DOHH2 (cell line): ENCODE measurements around the gene SPTBN1.

Experiments
- H3F3A ChIP-seq: fragments of 200-600 bp; sonication (generic), shearing (Covaris generic); 2 replicates; pipeline ENCODE4 v1.6.0; 2016; ENCODE audit warnings: antibody characterized with exemption, mild to moderate bottlenecking; ENCODE audit not compliant: control insufficient read depth, insufficient read depth
- H3K27ac ChIP-seq: fragments of 200-600 bp; sonication (generic); 2 replicates; pipeline ENCODE4 v1.5.1; 2014; ENCODE audit warnings: low read depth, mild to moderate bottlenecking, low read length, moderate library complexity
- H3K27me3 ChIP-seq: fragments of 200-600 bp; sonication (generic); 2 replicates; pipeline ENCODE4 v1.6.1; 2014; ENCODE audit warnings: mild to moderate bottlenecking, low read length, mixed read lengths; ENCODE audit not compliant: control insufficient read depth
- H3K36me3 ChIP-seq: fragments of 200-600 bp; sonication (generic); 2 replicates; pipeline ENCODE4 v1.6.1; 2014; ENCODE audit warnings: mild to moderate bottlenecking, low read length, moderate library complexity, mixed read lengths; ENCODE audit not compliant: control insufficient read depth
- H3K4me1 ChIP-seq: fragments of 200-600 bp; sonication (generic); 2 replicates; pipeline ENCODE4 v1.6.1; 2014; ENCODE audit warnings: mild to moderate bottlenecking, low read length, mixed read lengths; ENCODE audit not compliant: control insufficient read depth
- H3K4me2 ChIP-seq: fragments of 200-600 bp; sonication (generic); 2 replicates; pipeline ENCODE4 v1.6.0; 2014; ENCODE audit warnings: mild to moderate bottlenecking, low read length, moderate library complexity
- H3K4me3 ChIP-seq: fragments of 200-600 bp; sonication (generic); 2 replicates; pipeline ENCODE4 v1.5.1; 2014; ENCODE audit warnings: mild to moderate bottlenecking, low read length, mixed read lengths
- H3K79me2 ChIP-seq: fragments of 200-600 bp; sonication (generic); 2 replicates; pipeline ENCODE4 v1.6.1; 2014; ENCODE audit warnings: mild to moderate bottlenecking, low read length, mixed read lengths; ENCODE audit not compliant: control insufficient read depth
- H3K9me2 ChIP-seq: fragments of 200-600 bp; sonication (generic); replicated peaks from 2 replicates; pipeline ENCODE4 v1.6.1; 2014; ENCODE audit warnings: mild to moderate bottlenecking, low read length, mixed read lengths; ENCODE audit not compliant: control insufficient read depth
- H3K9me3 ChIP-seq: fragments of 200-600 bp; sonication (generic); 2 replicates; pipeline ENCODE4 v1.6.1; 2014; ENCODE audit warnings: antibody characterized with exemption, low read length, mixed read lengths; ENCODE audit not compliant: control insufficient read depth, insufficient read depth
- H4K20me1 ChIP-seq: fragments of 200-600 bp; sonication (generic); 2 replicates; pipeline ENCODE4 v1.6.0; 2014; ENCODE audit warnings: low read depth, mild to moderate bottlenecking, antibody characterized with exemption, low read length, moderate library complexity; ENCODE audit not compliant: control insufficient read depth, insufficient read depth
- CTCF ChIP-seq: fragments of 200-600 bp; sonication (generic); IDR thresholded peaks from one replicate; pipeline ENCODE4 v1.5.1; 2014; ENCODE audit warnings: antibody characterized with exemption, mild to moderate bottlenecking, low read depth, low read length; ENCODE audit not compliant: poor library complexity, severe bottlenecking
- EZH2phosphoT487 ChIP-seq: fragments of 200-600 bp; sonication (generic); IDR thresholded peaks from 2 replicates; pipeline ENCODE4 v1.6.1; 2017; ENCODE audit warnings: borderline replicate concordance, mild to moderate bottlenecking, antibody characterized with exemption, low read length, moderate library complexity, mixed read lengths

SPTBN1 gene

GRCh38 chr2:54476852-54477251 is 20.7 kb downstream of the SPTBN1 start:
- H4K20me1 ChIP-seq, result no peaks in the 10 kb centered on the region
- no peak for TF ChIP-seq CTCF

GRCh38 chr2:54477896-54478295 is 21.8 kb downstream of the SPTBN1 start:
- Histone ChIP-seq H3K79me2 (no peaks in the 10 kb centered on the region), H3K4me2 (no peak overlapping the region), H3K27ac (no peak overlapping the region), H4K20me1 (no peaks in the 10 kb centered on the region), H3K4me3 (no peak overlapping the region), H3K27me3 (no peaks in the 10 kb centered on the region), H3K36me3 (no peaks in the 10 kb centered on the region), H3K9me3 (no peaks in the 10 kb centered on the region), H3K4me1 (no peaks in the 10 kb centered on the region), H3F3A (no peaks in the 10 kb centered on the region), H3K9me2 (no peaks in the 10 kb centered on the region)
- TF ChIP-seq CTCF, result no peak
- no peak for TF ChIP-seq EZH2phosphoT487

More at GRCh38 chr2:54476852-54477251, 20.7 kb downstream of the SPTBN1 start:
- no peaks in the 10 kb centered on the region for H3F3A ChIP-seq
- H3K79me2 ChIP-seq, result no peaks in the 10 kb centered on the region
- no peaks in the 10 kb centered on the region for H3K27me3 ChIP-seq
- H3K9me3 ChIP-seq, result no peaks in the 10 kb centered on the region
- H3K4me1 ChIP-seq, result no peaks in the 10 kb centered on the region
- H3K4me3 ChIP-seq, result no peak overlapping the region
- no peak overlapping the region for H3K4me2 ChIP-seq
- H3K27ac ChIP-seq, result no peak overlapping the region
- H3K9me2 ChIP-seq, result no peaks in the 10 kb centered on the region
- H3K36me3 ChIP-seq, result no peaks in the 10 kb centered on the region

GRCh38 chr2:54478899-54479298 is 22.8 kb downstream of the SPTBN1 start:
- no peaks in the 10 kb centered on the region for H3K4me1 ChIP-seq
- no peak for TF ChIP-seq EZH2phosphoT487
- no peak for TF ChIP-seq CTCF
- H4K20me1 ChIP-seq, result no peaks in the 10 kb centered on the region

DNA sequence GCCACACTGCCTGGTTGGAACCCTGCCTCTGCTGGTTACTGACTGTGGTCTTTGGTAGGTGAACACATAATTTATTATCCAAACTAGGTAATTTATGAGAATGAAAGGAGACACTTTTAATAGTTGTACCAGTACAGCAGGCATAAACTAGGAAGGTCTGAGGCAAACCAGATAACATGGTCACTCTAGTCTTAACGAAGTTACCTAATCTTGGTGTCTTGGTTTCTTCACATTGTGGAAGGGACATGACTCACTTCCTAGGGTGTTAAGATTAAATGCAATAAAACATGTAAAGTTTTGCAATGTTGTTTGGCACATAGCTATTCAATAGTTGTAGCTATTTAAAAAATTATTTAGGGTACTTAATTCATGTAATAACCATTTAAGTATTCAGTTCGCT is 23.3 kb downstream of the SPTBN1 start:
- no peaks in the 10 kb centered on the region for H3K9me2 ChIP-seq
- no peak overlapping the region for H3K4me3 ChIP-seq
- H3K79me2 ChIP-seq, result no peaks in the 10 kb centered on the region
- no peaks in the 10 kb centered on the region for H3K36me3 ChIP-seq
- no peaks in the 10 kb centered on the region for H4K20me1 ChIP-seq
- H3F3A ChIP-seq, result no peaks in the 10 kb centered on the region
- no peaks in the 10 kb centered on the region for H3K4me1 ChIP-seq
- TF ChIP-seq CTCF, result no peak
- no peak for TF ChIP-seq EZH2phosphoT487
- no peaks in the 10 kb centered on the region for H3K9me3 ChIP-seq
- no peak overlapping the region for H3K27ac ChIP-seq
- H3K27me3 ChIP-seq, result no peaks in the 10 kb centered on the region
- no peak overlapping the region for H3K4me2 ChIP-seq

More at GRCh38 chr2:54478899-54479298, 22.8 kb downstream of the SPTBN1 start:
- H3F3A ChIP-seq, result no peaks in the 10 kb centered on the region
- no peaks in the 10 kb centered on the region for H3K27me3 ChIP-seq
- H3K4me3 ChIP-seq, result no peak overlapping the region
- H3K36me3 ChIP-seq, result no peaks in the 10 kb centered on the region
- no peaks in the 10 kb centered on the region for H3K79me2 ChIP-seq
- no peak overlapping the region for H3K27ac ChIP-seq
- H3K4me2 ChIP-seq, result no peak overlapping the region
- H3K9me2 ChIP-seq, result no peaks in the 10 kb centered on the region
- H3K9me3 ChIP-seq, result no peaks in the 10 kb centered on the region
